ENCODE data around the gene PTPRD. TPM values are rescaled to one million over a fixed set of nuclear protein-coding genes. Genes with fewer than 3 reads are reported as not detected.

The PTPRD gene
- total RNA-seq, 4 donors from 2014 or later, result 0.72 to 8.0 (median 3.0) TPM

DNA sequence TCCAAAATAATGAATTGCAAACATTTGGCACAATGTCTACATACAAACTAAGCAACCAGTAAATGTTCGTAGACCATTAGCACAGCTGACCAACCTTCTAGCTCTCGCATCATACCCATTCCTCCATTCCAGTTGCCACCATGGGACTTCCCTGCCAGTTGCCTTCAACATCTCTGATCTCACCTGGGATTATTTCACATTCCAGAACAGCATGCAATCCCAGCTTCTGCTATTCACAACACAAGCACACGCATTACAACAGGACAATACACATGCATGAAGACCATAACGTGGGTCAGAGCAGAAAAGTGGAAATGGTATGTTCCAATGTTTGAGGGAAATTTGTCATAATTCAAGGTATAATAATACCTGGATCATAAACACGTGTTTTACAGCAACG lies 1965.0 kb downstream of the PTPRD start:
- no peak for TF ChIP-seq POLR2A (IDR thresholded peaks at IDR 0.05)
- TF ChIP-seq, protein P1, sequence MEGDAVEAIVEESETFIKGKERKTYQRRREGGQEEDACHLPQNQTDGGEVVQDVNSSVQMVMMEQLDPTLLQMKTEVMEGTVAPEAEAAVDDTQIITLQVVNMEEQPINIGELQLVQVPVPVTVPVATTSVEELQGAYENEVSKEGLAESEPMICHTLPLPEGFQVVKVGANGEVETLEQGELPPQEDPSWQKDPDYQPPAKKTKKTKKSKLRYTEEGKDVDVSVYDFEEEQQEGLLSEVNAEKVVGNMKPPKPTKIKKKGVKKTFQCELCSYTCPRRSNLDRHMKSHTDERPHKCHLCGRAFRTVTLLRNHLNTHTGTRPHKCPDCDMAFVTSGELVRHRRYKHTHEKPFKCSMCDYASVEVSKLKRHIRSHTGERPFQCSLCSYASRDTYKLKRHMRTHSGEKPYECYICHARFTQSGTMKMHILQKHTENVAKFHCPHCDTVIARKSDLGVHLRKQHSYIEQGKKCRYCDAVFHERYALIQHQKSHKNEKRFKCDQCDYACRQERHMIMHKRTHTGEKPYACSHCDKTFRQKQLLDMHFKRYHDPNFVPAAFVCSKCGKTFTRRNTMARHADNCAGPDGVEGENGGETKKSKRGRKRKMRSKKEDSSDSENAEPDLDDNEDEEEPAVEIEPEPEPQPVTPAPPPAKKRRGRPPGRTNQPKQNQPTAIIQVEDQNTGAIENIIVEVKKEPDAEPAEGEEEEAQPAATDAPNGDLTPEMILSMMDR (IDR thresholded peaks at IDR 0.05), result no peak
- WGBS, 2 donors, result 87 to 91% methylated on average over 6 of the region's 6 CpGs
- H3K4me3 ChIP-seq (ENCODE audit: low read depth, poor library complexity, severe bottlenecking), result no peak overlapping the region
- intact Hi-C loops (cut with DNase I; ENCODE audit: low total_unique reads), result no loop called here
- no peak for DNase-seq (ENCODE audit: low spot score in 2 of 2)

DNA sequence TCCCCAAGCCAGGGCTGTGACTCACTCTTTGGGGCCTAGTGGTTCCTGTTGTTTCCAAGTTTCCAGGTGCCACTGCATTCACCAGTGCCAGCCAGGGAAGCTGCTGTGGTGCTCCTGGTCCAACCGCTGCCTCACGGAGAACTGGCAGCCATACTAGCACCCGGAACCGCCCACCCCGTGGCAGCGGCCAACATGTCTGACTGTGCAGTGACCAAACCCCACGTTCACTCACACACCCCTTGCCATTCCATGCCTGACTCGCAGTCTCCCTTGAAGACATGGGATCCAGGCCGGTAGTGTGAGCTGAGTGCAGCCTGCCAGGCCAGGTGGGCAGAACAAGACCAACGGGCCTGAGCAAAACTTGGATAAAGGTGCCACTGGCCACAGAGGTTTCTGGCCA lies 1968.2 kb downstream of the PTPRD start:
- intact Hi-C loops (cut with DNase I; ENCODE audit: low total_unique reads), result no loop called here
- WGBS, 2 donors, result 92% methylated on average over 10 of the region's 10 CpGs
- DNase-seq (ENCODE audit: low spot score in 2 of 2), result no peak
- no peak overlapping the region for H3K4me3 ChIP-seq (ENCODE audit: low read depth, poor library complexity, severe bottlenecking)
- TF ChIP-seq POLR2A (IDR thresholded peaks at IDR 0.05), result no peak
- TF ChIP-seq, protein P1 (IDR thresholded peaks at IDR 0.05), result no peak

DNA sequence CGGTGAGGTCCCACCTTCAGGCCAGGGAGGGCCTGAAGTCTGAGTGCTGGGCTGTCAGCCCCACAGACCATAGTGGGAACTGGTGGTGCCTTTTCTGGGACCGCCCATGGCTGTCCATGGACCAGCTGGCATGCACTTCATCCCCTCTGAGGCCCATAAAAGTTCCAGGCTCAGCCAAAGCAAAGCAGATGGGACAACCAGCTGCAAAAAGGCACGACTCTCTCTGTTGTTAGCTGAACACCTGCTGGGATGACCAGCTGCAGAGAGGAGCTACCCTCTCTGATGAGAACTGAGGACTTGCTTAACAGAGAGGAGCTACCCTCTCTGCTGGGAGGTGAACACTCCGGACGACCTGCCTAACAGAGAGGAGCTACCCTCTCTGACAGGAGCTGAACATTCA lies 1968.9 kb downstream of the PTPRD start:
- no peak for DNase-seq (ENCODE audit: low spot score in 2 of 2)
- intact Hi-C loops (cut with DNase I; ENCODE audit: low total_unique reads), result no loop called here
- no peak for TF ChIP-seq POLR2A (IDR thresholded peaks at IDR 0.05)
- TF ChIP-seq, protein P1 (IDR thresholded peaks at IDR 0.05), result no peak
- no peak overlapping the region for H3K4me3 ChIP-seq (ENCODE audit: low read depth, poor library complexity, severe bottlenecking)
- 86 to 89% methylated on average over 5 of the region's 5 CpGs for WGBS, 2 donors

DNA sequence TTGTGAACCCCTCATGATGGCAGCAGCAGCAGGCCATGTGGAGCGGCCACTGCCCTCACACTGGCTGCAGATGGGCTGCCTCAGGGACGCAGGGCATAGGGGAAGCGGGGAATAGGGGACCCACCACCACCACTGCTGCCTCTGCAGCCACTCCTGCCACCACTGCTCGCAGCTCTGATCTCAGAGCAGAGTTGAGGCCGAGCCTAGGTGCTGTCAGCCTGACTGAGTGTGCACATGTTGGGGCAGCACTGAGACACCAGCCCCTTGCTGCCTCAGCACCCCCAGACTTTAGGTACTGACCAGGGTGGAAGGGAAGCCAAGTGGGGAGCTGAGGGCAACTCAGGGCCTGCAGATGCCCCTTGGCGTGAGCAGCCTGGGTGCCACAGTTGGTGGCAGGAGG lies 1969.3 kb downstream of the PTPRD start:
- intact Hi-C loops (cut with DNase I; ENCODE audit: low total_unique reads), result no loop called here
- no peak overlapping the region for H3K4me3 ChIP-seq (ENCODE audit: low read depth, poor library complexity, severe bottlenecking)
- DNase-seq (ENCODE audit: low spot score in 2 of 2), result peak in 1 of 2 donors; percentile 75
- TF ChIP-seq, protein P1 (IDR thresholded peaks at IDR 0.05), result no peak
- TF ChIP-seq POLR2A (IDR thresholded peaks at IDR 0.05), result no peak
- 87 to 93% methylated on average over 6 of the region's 6 CpGs for WGBS, 2 donors

DNA sequence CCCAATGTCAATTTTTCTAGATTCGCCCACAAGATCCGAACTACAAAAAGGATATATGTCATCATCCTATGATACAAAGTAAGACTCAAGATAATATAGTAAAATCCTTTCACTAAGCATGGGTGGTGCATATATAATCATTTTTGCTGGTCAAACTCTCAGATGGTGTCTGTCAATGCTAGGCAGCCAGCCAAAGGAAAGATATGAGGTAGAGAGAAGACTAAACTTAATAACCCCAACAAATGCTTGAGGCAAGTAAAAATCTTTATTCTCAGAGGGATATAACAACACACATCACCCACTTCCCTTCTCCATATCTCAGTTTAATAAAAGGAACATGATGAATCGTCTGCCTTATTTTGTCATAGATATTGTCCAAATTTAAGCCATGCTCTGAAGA lies 1972.0 kb downstream of the PTPRD start:
- intact Hi-C loops (cut with DNase I; ENCODE audit: low total_unique reads), result no loop called here
- WGBS, 2 donors, result 84 to 86% methylated on average over 3 of the region's 3 CpGs
- DNase-seq (ENCODE audit: low spot score in 2 of 2), result no peak
- TF ChIP-seq, protein P1 (IDR thresholded peaks at IDR 0.05), result no peak
- no peak for TF ChIP-seq POLR2A (IDR thresholded peaks at IDR 0.05)
- no peak overlapping the region for H3K4me3 ChIP-seq (ENCODE audit: low read depth, poor library complexity, severe bottlenecking)

DNA sequence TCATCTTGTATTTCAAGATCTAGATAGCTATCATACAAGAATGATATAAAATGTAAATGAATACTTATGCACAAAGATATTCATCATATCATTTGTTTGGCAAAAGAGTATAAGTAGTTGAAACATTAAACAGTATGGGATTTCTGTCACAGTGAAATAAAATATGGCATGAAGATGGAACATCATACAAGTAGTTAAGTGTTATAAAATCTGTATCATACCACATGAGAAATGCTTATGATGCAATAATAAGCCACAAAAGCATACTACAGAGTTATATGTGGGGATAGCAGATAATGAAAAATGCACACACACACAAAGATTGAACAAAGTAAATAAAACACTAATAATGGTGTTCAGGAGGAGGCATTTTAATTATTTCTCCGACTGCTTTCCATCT lies 1975.2 kb downstream of the PTPRD start:
- no peak for DNase-seq (ENCODE audit: low spot score in 2 of 2)
- intact Hi-C loops (cut with DNase I; ENCODE audit: low total_unique reads), result no loop called here
- TF ChIP-seq POLR2A (IDR thresholded peaks at IDR 0.05), result no peak
- TF ChIP-seq, protein P1 (IDR thresholded peaks at IDR 0.05), result no peak
- no peak overlapping the region for H3K4me3 ChIP-seq (ENCODE audit: low read depth, poor library complexity, severe bottlenecking)
- 63 to 79% methylated on average over 1 of the region's 1 CpG for WGBS, 2 donors
